GM21737 (cell line): ENCODE results near the gene ABCD1.

Source experiments
- ATAC-seq: cut with Tn5 transposase; IDR thresholded peaks from one replicate; pipeline ENCODE4 v1.9.1; 2021; ENCODE audit warnings: mild to moderate bottlenecking, moderate library complexity; ENCODE audit not compliant: unreplicated experiment

The ABCD1 gene

GRCh38 chrX:153783378-153784013, 58.8 kb downstream of the ABCD1 start:
- ATAC-seq, result no peak

DNA sequence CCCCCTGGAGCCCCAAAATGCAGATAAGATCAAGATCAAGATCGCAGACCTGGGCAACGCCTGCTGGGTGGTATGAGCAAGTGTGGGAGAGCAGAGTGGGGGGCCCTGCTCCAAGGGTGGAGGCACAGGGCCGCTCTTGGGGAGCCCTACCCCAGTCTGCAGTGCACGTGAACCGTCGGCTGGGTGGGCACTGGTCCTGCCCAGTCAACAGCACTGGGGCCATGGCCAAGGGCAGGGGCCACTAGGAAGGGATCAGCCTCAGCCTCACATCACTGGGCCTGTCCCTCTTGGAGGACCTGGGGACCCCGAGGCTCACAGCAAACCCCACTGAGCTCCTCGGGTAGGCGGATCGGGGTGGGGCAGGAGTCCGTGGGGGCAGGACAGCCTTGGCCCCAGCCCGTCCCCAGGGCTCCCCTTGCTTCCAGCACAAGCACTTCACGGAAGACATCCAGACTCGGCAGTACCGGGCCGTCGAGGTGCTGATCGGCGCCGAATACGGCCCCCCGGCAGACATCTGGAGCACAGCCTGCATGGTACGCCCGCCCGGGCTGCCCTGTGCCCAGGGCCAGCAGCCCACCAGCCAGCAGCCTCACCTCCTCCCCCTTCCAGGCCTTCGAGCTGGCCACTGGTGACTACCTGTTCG, 59.8 kb downstream of the ABCD1 start:
- ATAC-seq, result no peak

GRCh38 chrX:153786669-153787068, 62.0 kb downstream of the ABCD1 start:
- no peak for ATAC-seq

DNA sequence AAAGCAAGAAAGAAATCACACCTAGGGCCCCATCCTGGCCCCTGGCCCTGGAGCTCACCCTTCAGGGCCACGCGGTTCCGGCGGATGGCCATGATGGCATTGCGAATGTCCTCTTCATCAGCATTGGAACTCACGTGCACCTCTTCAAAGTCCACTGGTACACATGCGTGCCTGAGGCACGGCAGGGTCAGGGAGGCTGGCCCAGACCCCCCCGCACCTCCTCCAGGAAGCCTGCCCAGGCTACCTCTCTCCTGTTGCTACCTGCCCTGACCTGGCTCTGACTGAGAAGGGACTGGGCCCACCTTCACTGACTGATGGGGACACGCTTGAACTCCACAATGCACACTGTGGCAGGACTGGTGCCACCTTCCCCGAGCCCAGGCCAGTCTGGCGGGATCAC, 65.0 kb downstream of the ABCD1 start:
- no peak for ATAC-seq

DNA sequence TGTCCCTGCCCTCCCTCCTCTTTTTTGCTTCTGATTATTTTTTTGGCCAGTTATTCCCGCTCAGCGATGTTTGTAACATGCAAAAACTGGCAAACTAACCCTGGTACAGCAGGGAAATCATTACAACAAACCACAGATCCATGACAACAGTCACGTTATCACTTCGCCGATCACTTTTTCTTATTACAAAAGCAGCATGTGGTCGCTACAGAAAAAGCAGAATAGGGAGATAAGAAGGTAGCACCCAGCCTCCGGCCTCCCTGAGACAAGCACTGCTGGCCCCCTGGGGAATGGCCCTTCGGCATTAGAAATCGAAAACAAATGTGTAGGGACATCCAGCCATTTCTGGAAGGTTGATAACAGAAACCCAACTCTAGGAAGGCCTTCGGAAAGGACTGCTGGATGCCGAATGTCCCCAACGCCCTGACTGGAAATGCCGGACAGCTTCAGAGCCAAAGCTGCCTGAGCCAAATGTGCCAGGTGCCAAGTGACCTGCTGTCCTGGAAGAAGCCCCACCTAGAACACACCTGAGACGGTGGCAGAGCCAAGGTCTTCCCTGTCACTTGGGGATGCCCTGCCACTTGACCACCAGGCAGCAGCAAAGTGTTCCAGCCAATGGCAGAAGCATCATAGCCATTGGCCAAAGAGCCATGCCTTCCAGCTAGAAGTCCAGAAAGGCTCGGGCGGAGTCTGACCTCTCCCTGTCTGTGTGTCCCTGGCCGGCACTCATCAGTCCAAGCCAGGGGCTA, 66.6 kb downstream of the ABCD1 start:
- no peak for ATAC-seq

DNA sequence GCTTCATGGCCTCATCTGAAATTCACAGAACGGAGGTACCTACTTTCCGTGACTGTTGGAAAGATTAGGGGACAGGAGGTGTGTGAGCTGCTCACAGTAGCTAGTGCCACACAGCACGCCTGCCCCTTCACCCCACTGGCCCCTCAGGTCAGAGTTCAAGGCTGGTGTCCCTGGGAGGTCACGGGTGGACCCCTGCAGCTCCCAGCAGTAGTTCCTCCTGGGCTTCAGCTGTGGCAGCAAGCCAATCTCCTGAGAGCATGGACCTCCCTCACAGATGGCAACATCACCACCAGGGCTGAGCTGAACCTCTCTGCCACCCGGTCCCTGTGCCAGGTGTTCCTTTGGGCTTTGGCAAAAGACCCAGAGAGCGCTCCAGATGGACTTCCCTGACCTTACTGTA, 67.7 kb downstream of the ABCD1 start:
- ATAC-seq, result no peak

DNA sequence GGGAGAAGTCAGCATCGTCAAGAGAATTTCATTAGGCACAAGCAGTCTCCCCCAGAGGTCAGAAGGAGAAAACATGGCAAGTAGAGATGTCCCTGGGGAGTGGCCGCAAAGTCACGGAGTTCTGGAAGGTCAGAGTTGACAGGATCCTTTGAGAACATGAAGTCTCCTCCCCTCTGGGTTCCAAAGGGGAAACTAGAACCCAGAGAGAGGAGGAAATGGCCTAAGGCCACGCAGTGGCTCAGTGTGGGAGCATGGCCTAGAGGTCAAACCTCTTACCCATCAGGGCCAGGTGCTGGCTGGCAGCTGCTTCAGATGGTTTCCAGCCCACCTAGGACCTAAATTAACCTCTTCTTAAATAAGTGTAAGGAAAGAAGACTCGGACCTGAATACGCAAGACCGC, 68.6 kb downstream of the ABCD1 start:
- ATAC-seq, result no peak
